SH-SY5Y (cell line): ENCODE measurements around the gene GNAI2.

Experiments
- GATA2 ChIP-seq: IDR thresholded peaks from 2 replicates; pipeline ENCODE4 v1.6.1; 2011; ENCODE audit warnings: mild to moderate bottlenecking, low read depth, low read length
- GATA3 ChIP-seq: IDR thresholded peaks from 2 replicates; pipeline ENCODE4 v1.6.1; 2011; ENCODE audit warnings: low read depth, mild to moderate bottlenecking, low read length, moderate library complexity

GRCh38 chr3:50193746-50194127, 42.3 kb upstream of the GNAI2 start:
- no peak for TF ChIP-seq GATA2
- TF ChIP-seq GATA3 = no peak
